Neuronal stem cell (in vitro differentiated cells): ENCODE data around the gene PCNX2.

Experiments
- DNase-seq: peaks from one replicate; pipeline ENCODE4 v3.0.0-alpha.2; 2013; ENCODE audit warnings: low spot score
- H2AFZ ChIP-seq: one replicate; pipeline ENCODE4 v1.6.1; 2013; ENCODE audit warnings: mild to moderate bottlenecking, low read length, inconsistent platforms
- H2AK5ac ChIP-seq: 2 replicates; pipeline ENCODE4 v1.6.1; 2013; ENCODE audit warnings: low read depth, mild to moderate bottlenecking, inconsistent platforms, low read length, moderate library complexity, mixed read lengths
- H2BK120ac ChIP-seq: 2 replicates; pipeline ENCODE4 v1.6.1; 2013; ENCODE audit warnings: low read depth, mild to moderate bottlenecking, inconsistent platforms, low read length, moderate library complexity, mixed read lengths
- H2BK12ac ChIP-seq: one replicate; pipeline ENCODE4 v1.6.1; 2013; ENCODE audit warnings: low read length, inconsistent platforms
- H2BK15ac ChIP-seq: 2 replicates; pipeline ENCODE4 v1.6.1; 2013; ENCODE audit warnings: mild to moderate bottlenecking, low read length, inconsistent platforms, mixed read lengths
- H2BK5ac ChIP-seq: one replicate; pipeline ENCODE4 v1.6.1; 2013; ENCODE audit warnings: inconsistent platforms, mild to moderate bottlenecking, low read length, moderate library complexity
- H3K14ac ChIP-seq: one replicate; pipeline ENCODE4 v1.6.1; 2013; ENCODE audit warnings: low read length, inconsistent platforms
- H3K18ac ChIP-seq: 2 replicates; pipeline ENCODE4 v1.6.1; 2013; ENCODE audit warnings: low read length, inconsistent platforms
- H3K23ac ChIP-seq: 2 replicates; pipeline ENCODE4 v1.6.1; 2013; ENCODE audit warnings: low read depth, mild to moderate bottlenecking, mixed read lengths, low read length, inconsistent platforms; ENCODE audit not compliant: poor library complexity
- H3K27ac ChIP-seq: replicated peaks from 3 replicates; pipeline ENCODE4 v1.5.1; 2013; ENCODE audit warnings: low read length, inconsistent platforms
- H3K27me3 ChIP-seq, 3 experiments: 2 replicates each; pipeline ENCODE4 v1.6.1; 2013; ENCODE audit warnings: low read length in 3 of 3, mild to moderate bottlenecking in 2 of 3, inconsistent platforms in 1 of 3, low read depth in 1 of 3, mixed read lengths in 1 of 3, moderate library complexity in 1 of 3; ENCODE audit not compliant: control insufficient read depth in 3 of 3, insufficient read depth in 3 of 3
- H3K36me3 ChIP-seq, 2 donors: replicated peaks in 1 of 2; 2 replicates each; pipeline ENCODE4 v1.6.1; 2013; ENCODE audit warnings: low read length in 2 of 2; ENCODE audit not compliant: control insufficient read depth in 2 of 2, insufficient read depth in 2 of 2
- H3K4ac ChIP-seq: 2 replicates; pipeline ENCODE4 v1.6.1; 2013; ENCODE audit warnings: inconsistent platforms, mild to moderate bottlenecking, low read length, moderate library complexity
- H3K4me1 ChIP-seq, 2 donors: 1 replicate in 1 of 2; 2 replicates in 1 of 2; pipeline ENCODE4 v1.6.1; 2013; ENCODE audit warnings: low read length in 2 of 2, low read depth in 1 of 2; ENCODE audit not compliant: control insufficient read depth in 2 of 2, insufficient read depth in 1 of 2
- H3K4me2 ChIP-seq: one replicate; pipeline ENCODE4 v1.6.1; 2013; ENCODE audit warnings: mild to moderate bottlenecking, low read length, inconsistent platforms; ENCODE audit not compliant: insufficient read depth, poor library complexity, severe bottlenecking
- H3K4me3 ChIP-seq, 2 donors: 2 replicates each; pipeline ENCODE4 v1.5.1; 2013; ENCODE audit warnings: low read length in 2 of 2, mild to moderate bottlenecking in 2 of 2, inconsistent platforms in 1 of 2, moderate library complexity in 1 of 2
- H3K79me1 ChIP-seq: one replicate; pipeline ENCODE4 v1.6.1; 2013; ENCODE audit warnings: low read depth, mild to moderate bottlenecking, inconsistent platforms, low read length, moderate library complexity
- H3K9ac ChIP-seq: one replicate; pipeline ENCODE4 v1.6.1; 2013; ENCODE audit warnings: mild to moderate bottlenecking, low read depth, low read length, inconsistent platforms; ENCODE audit not compliant: poor library complexity
- H3K9me3 ChIP-seq, 2 donors: replicated peaks in 1 of 2; 2 replicates each; pipeline versions ENCODE3 to v1.6.1; 2013; ENCODE audit warnings: low read length in 2 of 2, mild to moderate bottlenecking in 2 of 2, inconsistent platforms in 1 of 2, low read depth in 1 of 2, mixed read lengths in 1 of 2, moderate library complexity in 1 of 2; ENCODE audit not compliant: control insufficient read depth in 2 of 2, insufficient read depth in 1 of 2
- H4K8ac ChIP-seq: one replicate; pipeline ENCODE4 v1.6.1; 2013; ENCODE audit warnings: low read depth, mild to moderate bottlenecking, inconsistent platforms, low read length, moderate library complexity
- H4K91ac ChIP-seq: one replicate; pipeline ENCODE4 v1.6.1; 2013; ENCODE audit warnings: low read length, low read depth, mild to moderate bottlenecking, inconsistent platforms; ENCODE audit not compliant: poor library complexity
- WGBS, 2 donors: extraction: QIAGEN DNeasy Blood & Tissue Kit; methylation state at CpG; one replicate each; pipeline ENCODE4 v1.1.7; 2013; ENCODE audit warnings: missing lambda C conversion rate in 2 of 2, mixed read lengths in 1 of 2; ENCODE audit not compliant: insufficient read length in 2 of 2, insufficient replicate concordance in 1 of 2; ENCODE audit errors: extremely low coverage in 2 of 2; 5-methylcytosine and 5-hydroxymethylcytosine counted together

The PCNX2 gene

GRCh38 chr1:232942413-232943294 is 352.9 kb downstream of the PCNX2 start:
- no peaks in the 10 kb centered on the region for H3K36me3 ChIP-seq
- H3K23ac ChIP-seq: no peak overlapping the region
- H3K27ac ChIP-seq: no peak overlapping the region
- DNase-seq: no peak
- H3K9ac ChIP-seq: no peak overlapping the region
- no peak overlapping the region for H3K18ac ChIP-seq
- H2BK120ac ChIP-seq: no peak overlapping the region
- H2BK12ac ChIP-seq: no peak overlapping the region
- H3K14ac ChIP-seq: no peak overlapping the region
- no peak overlapping the region for H2AK5ac ChIP-seq
- H4K91ac ChIP-seq: no peak overlapping the region
- H3K4me2 ChIP-seq: no peak overlapping the region
- no CpG with 5 or more reads among the region's 8 CpGs for WGBS, 2 donors
- peak overlapping the region; percentile 42 for H2AFZ ChIP-seq
- H2BK15ac ChIP-seq: no peak overlapping the region
- no peak overlapping the region for H4K8ac ChIP-seq
- H3K9me3 ChIP-seq: no peaks in the 10 kb centered on the region
- no peaks in the 10 kb centered on the region for H3K27me3 ChIP-seq
- peaks cover 1 to 4% of the 10 kb centered on the region in 2 donors for H3K4me1 ChIP-seq
- no peaks in the 10 kb centered on the region for H3K79me1 ChIP-seq
- H3K4ac ChIP-seq: no peak overlapping the region
- H2BK5ac ChIP-seq: no peak overlapping the region
- no peak overlapping the region for H3K4me3 ChIP-seq

GRCh38 chr1:232940262-232940661 is 355.3 kb downstream of the PCNX2 start:
- H3K4me2 ChIP-seq: no peak overlapping the region
- H3K9ac ChIP-seq: no peak overlapping the region
- no peak for DNase-seq
- no peaks in the 10 kb centered on the region for H3K79me1 ChIP-seq
- no peak overlapping the region for H2BK12ac ChIP-seq
- H3K18ac ChIP-seq: no peak overlapping the region
- H3K14ac ChIP-seq: no peak overlapping the region
- no CpG with 5 or more reads among the region's 1 CpG for WGBS, 2 donors
- H2BK120ac ChIP-seq: no peak overlapping the region
- no peak overlapping the region for H3K4me3 ChIP-seq
- no peaks in the 10 kb centered on the region for H3K9me3 ChIP-seq
- no peak overlapping the region for H2BK15ac ChIP-seq
- H3K27ac ChIP-seq: no peak overlapping the region
- H3K27me3 ChIP-seq: no peaks in the 10 kb centered on the region
- no peak overlapping the region for H3K4ac ChIP-seq
- no peak overlapping the region for H2BK5ac ChIP-seq
- H3K4me1 ChIP-seq: peaks cover 1 to 4% of the 10 kb centered on the region in 2 donors
- H4K8ac ChIP-seq: no peak overlapping the region
- no peaks in the 10 kb centered on the region for H3K36me3 ChIP-seq
- H3K23ac ChIP-seq: no peak overlapping the region
- H4K91ac ChIP-seq: no peak overlapping the region
- H2AFZ ChIP-seq: no peak overlapping the region
- no peak overlapping the region for H2AK5ac ChIP-seq

GRCh38 chr1:232939748-232940147 is 355.8 kb downstream of the PCNX2 start:
- no peak overlapping the region for H3K27ac ChIP-seq
- H3K23ac ChIP-seq: no peak overlapping the region
- H3K27me3 ChIP-seq: no peaks in the 10 kb centered on the region
- no peaks in the 10 kb centered on the region for H3K36me3 ChIP-seq
- no peak overlapping the region for H2BK120ac ChIP-seq
- H3K9me3 ChIP-seq: no peaks in the 10 kb centered on the region
- H2BK15ac ChIP-seq: no peak overlapping the region
- no peak overlapping the region for H2AFZ ChIP-seq
- no peaks in the 10 kb centered on the region for H3K79me1 ChIP-seq
- H3K9ac ChIP-seq: no peak overlapping the region
- H3K18ac ChIP-seq: no peak overlapping the region
- H3K4me3 ChIP-seq: no peak overlapping the region
- no peak overlapping the region for H4K91ac ChIP-seq
- no peak overlapping the region for H4K8ac ChIP-seq
- no peak for DNase-seq
- peaks cover 1 to 4% of the 10 kb centered on the region in 2 donors for H3K4me1 ChIP-seq
- no peak overlapping the region for H3K4ac ChIP-seq
- H3K4me2 ChIP-seq: no peak overlapping the region
- H2BK5ac ChIP-seq: no peak overlapping the region
- H2AK5ac ChIP-seq: no peak overlapping the region
- H2BK12ac ChIP-seq: no peak overlapping the region
- H3K14ac ChIP-seq: no peak overlapping the region
- no CpG with 5 or more reads among the region's 2 CpGs for WGBS, 2 donors

- Histone ChIP-seq H3K23ac (no peak overlapping the region), H3K36me3 (no peaks in the 10 kb centered on the region), H3K27ac (no peak overlapping the region), H2BK12ac (no peak overlapping the region), H3K9me3 (no peaks in the 10 kb centered on the region), H3K18ac (no peak overlapping the region), H2AK5ac (no peak overlapping the region), H3K4me1 (peaks cover 1 to 4% of the 10 kb centered on the region in 2 donors), H2BK120ac (no peak overlapping the region), H2AFZ (no peak overlapping the region), H2BK15ac (no peak overlapping the region), H3K4me2 (no peak overlapping the region), H2BK5ac (no peak overlapping the region), H3K9ac (no peak overlapping the region), H4K8ac (no peak overlapping the region), H3K14ac (no peak overlapping the region), H3K4ac (no peak overlapping the region), H3K79me1 (no peaks in the 10 kb centered on the region), H3K27me3 (no peaks in the 10 kb centered on the region), H3K4me3 (no peak overlapping the region), H4K91ac (no peak overlapping the region)
- DNase-seq: no peak
- no CpG with 5 or more reads among the region's 11 CpGs for WGBS, 2 donors
Observed at GRCh38 chr1:232938926-232939325, 356.6 kb downstream of the PCNX2 start.
